NCI-H1417 treated with DMSO at 0.1 percent for 48 hours (cell line): Measurements from ENCODE around the gene SST.

Source experiments
- DNase-seq: peaks from one replicate; lab custom pipeline; 2025; lab: John Stamatoyannopoulos, UW

SST gene

GRCh38 chr3:187629711-187630110 lies 40.5 kb downstream of the SST start:
- no peak for DNase-seq

- DNase-seq: no peak
Observed at GRCh38 chr3:187628169-187628568, 42.0 kb downstream of the SST start.

GRCh38 chr3:187626581-187626980 lies 43.6 kb downstream of the SST start:
- no peak for DNase-seq

- no peak for DNase-seq
Observed at GRCh38 chr3:187624588-187624987, 45.6 kb downstream of the SST start.

- no peak for DNase-seq
Observed at GRCh38 chr3:187623285-187623814, 46.8 kb downstream of the SST start.

GRCh38 chr3:187621881-187622280 lies 48.3 kb downstream of the SST start:
- no peak for DNase-seq

- no peak for DNase-seq
Observed at GRCh38 chr3:187619461-187619860, 50.7 kb downstream of the SST start.
